K562 (cell line): ENCODE data around the gene TRAIP. TPM values are rescaled to one million over a fixed set of nuclear protein-coding genes. Genes with fewer than 3 reads are reported as not detected.

Experiments used
- ARHGAP35 ChIP-seq: fragments of 450-650 bp; IDR thresholded peaks from 2 replicates; pipeline ENCODE4 v1.6.1; 2018; ENCODE audit not compliant: partially characterized antibody
- ATF3 ChIP-seq, 2 experiments: fragments of 450-650 bp in 1 of 2; sonication (generic) in 1 of 2; formaldehyde crosslinking in 1 of 2; IDR thresholded peaks in 1 of 2; conservative IDR thresholded peaks in 1 of 2; 2 replicates each; pipeline versions ENCODE4 v1.6.1 to v1.8.1; 2016 to 2023; ENCODE audit warnings: mild to moderate bottlenecking in 2 of 2, moderate library complexity in 2 of 2, inconsistent platforms in 1 of 2, missing genetic modification reagents in 1 of 2
- CCNT2 ChIP-seq: IDR thresholded peaks from 2 replicates; pipeline ENCODE4 v1.6.1; 2011; ENCODE audit warnings: borderline replicate concordance, low read depth, mild to moderate bottlenecking, moderate library complexity, mixed read lengths, low read length; ENCODE audit not compliant: insufficient read length; ENCODE audit errors: extremely low read depth
- DEAF1 ChIP-seq: fragments of 450-650 bp; formaldehyde crosslinking; IDR thresholded peaks from 2 replicates; pipeline ENCODE4 v1.4.0; 2020; ENCODE audit warnings: mild to moderate bottlenecking, moderate library complexity
- GATA2 ChIP-seq: sonication (generic); formaldehyde crosslinking; IDR thresholded peaks from 2 replicates; pipeline ENCODE4 v1.4.0; 2020; ENCODE audit warnings: mild to moderate bottlenecking, missing genetic modification reagents
- HDAC6 ChIP-seq: IDR thresholded peaks from 2 replicates; pipeline ENCODE4 v1.6.1; 2012; ENCODE audit warnings: low read depth, mild to moderate bottlenecking, control low read depth, inconsistent platforms, low read length, moderate library complexity
- HOMEZ ChIP-seq: fragments of 250-450 bp; sonication (Bioruptor Pico); IDR thresholded peaks from 2 replicates; pipeline ENCODE4 v1.4.0; 2020; ENCODE audit warnings: mild to moderate bottlenecking, moderate library complexity
- RB1 ChIP-seq: fragments of 450-650 bp; IDR thresholded peaks from 2 replicates; pipeline ENCODE4 v1.6.1; 2017; ENCODE audit warnings: low read depth, mild to moderate bottlenecking
- SAP30 ChIP-seq: fragments of 200-600 bp; sonication (generic); IDR thresholded peaks from 2 replicates; pipeline ENCODE4 v1.6.1; 2012; ENCODE audit warnings: borderline replicate concordance, low read depth, mild to moderate bottlenecking, moderate library complexity, low read length, control low read depth, inconsistent platforms; ENCODE audit not compliant: insufficient read depth, poor library complexity, severe bottlenecking
- SMC3 ChIP-seq: conservative IDR thresholded peaks from 2 replicates; pipeline ENCODE4 v1.6.1; 2011; ENCODE audit warnings: low read depth, low read length, improper control_type of control experiment; ENCODE audit not compliant: insufficient read depth
- SOX6 ChIP-seq: fragments of 450-650 bp; IDR thresholded peaks from 2 replicates; pipeline ENCODE4 v1.6.1; 2014; ENCODE audit warnings: mild to moderate bottlenecking
- SP1 ChIP-seq: sonication (generic); formaldehyde crosslinking; IDR thresholded peaks from 2 replicates; pipeline ENCODE4 v1.8.1; 2022; ENCODE audit warnings: mild to moderate bottlenecking, missing genetic modification reagents
- STAT5A ChIP-seq: IDR thresholded peaks from 2 replicates; pipeline ENCODE4 v1.6.1; 2012; ENCODE audit warnings: low read length, inconsistent platforms, borderline replicate concordance
- ZBTB11 ChIP-seq, 3 experiments: fragments of 200-800 bp in 1 of 3; fragments of 250-450 bp in 1 of 3; fragments of 450-650 bp in 1 of 3; sonication (Bioruptor Pico) in 1 of 3; sonication (Bioruptor generic) in 1 of 3; formaldehyde crosslinking in 1 of 3; IDR thresholded peaks; 2 replicates each; pipeline versions ENCODE4 v1.6.1 to v1.8.0; 2016 to 2022; ENCODE audit warnings: mild to moderate bottlenecking in 2 of 3, missing genetic modification characterization in 2 of 3, missing compliant biosample characterization in 1 of 3, moderate library complexity in 1 of 3
- ZC3H11A ChIP-seq: IDR thresholded peaks from 2 replicates; pipeline ENCODE4 v1.6.1; 2012; ENCODE audit warnings: low read depth, low read length, improper control_type of control experiment
- ZC3H8 ChIP-seq: fragments of 450-650 bp; IDR thresholded peaks from 2 replicates; pipeline ENCODE4 v1.6.1; 2017
- ZFP36 ChIP-seq: fragments of 150-350 bp; IDR thresholded peaks from 2 replicates; pipeline ENCODE4 v1.6.1; 2018; ENCODE audit warnings: low read length, low read depth; ENCODE audit not compliant: partially characterized antibody
- ZNF197 ChIP-seq: fragments of 200-800 bp; sonication (Bioruptor generic); IDR thresholded peaks from 2 replicates; pipeline ENCODE4 v1.6.1; 2016; ENCODE audit warnings: low read depth, missing genetic modification characterization, missing compliant biosample characterization
- ZNF232 ChIP-seq: sonication (generic); formaldehyde crosslinking; IDR thresholded peaks from 2 replicates; pipeline ENCODE4 v1.8.0; 2022; ENCODE audit warnings: mild to moderate bottlenecking, missing genetic modification reagents
- polyA plus RNA-seq, 8 experiments: library from polyadenylated mRNA; depleted of rRNA in 4 of 8; stranded (reverse) in 5 of 8; unstranded in 3 of 8; fragments of >200 nt; fragmentation: Nextera tagmentation in 2 of 8; fragmentation: Illumina TruSeq in 1 of 8; extraction: Ambion mirVana in 2 of 8; extraction: Trizol in 1 of 8; gene quantifications; 2 replicates each; pipeline versions ENCODE4 v1.2.1 to v1.2.3, GENCODE V29; 2011 to 2014; ENCODE audit warnings: inconsistent platforms in 1 of 8, missing spikeins in 1 of 8
- total RNA-seq, 7 experiments: library from RNA; depleted of rRNA in 6 of 7; stranded (reverse); fragments of >200 nt in 6 of 7; fragmentation: Illumina TruSeq in 2 of 7; extraction: Trizol in 2 of 7; gene quantifications; 2 replicates each; pipeline versions ENCODE4 v1.2.1 to v1.2.3, GENCODE V29; 2011 to 2021; ENCODE audit warnings: low replicate concordance in 1 of 7

TRAIP gene
- total and polyA plus RNA-seq, 9 of the 15 experiments (the other 6 are each of a cell fraction or from before 2014, with no cell fraction given): 14.3 to 38.6 (median 21.2) TPM

GRCh38 chr3:49856181-49857005 is at the start of gene TRAIP (continued):
- no peak for TF ChIP-seq HOMEZ (CRISPR knock-in tag)
- no peak for TF ChIP-seq DEAF1 (CRISPR knock-in tag)
- TF ChIP-seq STAT5A: no peak
- peak; percentile 11; the same call in 1 of the 2 replicates for TF ChIP-seq SOX6
- TF ChIP-seq ZC3H11A: no peak
- TF ChIP-seq SP1: peak; percentile 70
- no peak for TF ChIP-seq ZFP36
- no peak for TF ChIP-seq HDAC6
- no peak for TF ChIP-seq GATA2 (CRISPR knock-in tag)
- no peak for TF ChIP-seq SMC3
- peak in 1 of 3 experiments; percentile 80; a peak in 2 of 6 replicates for TF ChIP-seq ZBTB11 (CRISPR knock-in tag; IDR thresholded peaks at IDR 0.05)
- TF ChIP-seq SAP30: peak; percentile 98
- TF ChIP-seq ATF3 (IDR thresholded peaks at IDR 0.05): no peak
- no peak for TF ChIP-seq ATF3 (CRISPR knock-in tag; conservative IDR thresholded peaks at IDR 0.05)
- no peak for TF ChIP-seq ZNF197 (CRISPR knock-in tag)
- no peak for TF ChIP-seq ZNF232 (CRISPR knock-in tag)
- TF ChIP-seq CCNT2: no peak
- no peak for TF ChIP-seq ZC3H8
- 0 out of 2 replicates have a peak, but pooled peaks have one; percentile 7 for TF ChIP-seq RB1
- no peak for TF ChIP-seq ARHGAP35
